Activated CD4-positive, alpha-beta T cell treated with anti-CD3 and anti-CD28 coated beads, Interleukin-2, Interleukin-6, amounts not matched to agents 100 ng/mL and 50 ng/mL, durations not matched to agents 16 hours and 8 hours (primary cell): ENCODE data around the gene ACVR1.
"Not testable (repeated sequence)": the region's sequence is repeated elsewhere in the genome, so short reads cannot be mapped to it uniquely, and the experiment has no call there.

Experiments used
- DNase-seq: peaks from one replicate; pipeline ENCODE4 v3.0.0-alpha.2; 2020

The ACVR1 gene

GRCh38 chr2:157749684-157750083 lies 126.4 kb downstream of the ACVR1 start:
- DNase-seq = no peak

GRCh38 chr2:157748371-157749142 lies 127.6 kb downstream of the ACVR1 start:
- DNase-seq = no peak

- DNase-seq = peak; percentile 14
Observed at GRCh38 chr2:157747695-157748370, 128.3 kb downstream of the ACVR1 start.

GRCh38 chr2:157747280-157747679 lies 128.8 kb downstream of the ACVR1 start:
- DNase-seq = no peak

- no peak for DNase-seq
Observed at GRCh38 chr2:157746234-157746950, 129.7 kb downstream of the ACVR1 start.

- DNase-seq = no peak
Observed at GRCh38 chr2:157744571-157745076, 131.5 kb downstream of the ACVR1 start.

- DNase-seq = peak; percentile 63
Observed at GRCh38 chr2:157743051-157743450, 133.1 kb downstream of the ACVR1 start.

GRCh38 chr2:157741819-157742484 lies 134.2 kb downstream of the ACVR1 start:
- DNase-seq = no peak

GRCh38 chr2:157737656-157738055 lies 138.5 kb downstream of the ACVR1 start:
- DNase-seq = no peak

- no peak for DNase-seq
Observed at GRCh38 chr2:157735532-157735931, 140.6 kb downstream of the ACVR1 start.

GRCh38 chr2:157733263-157733662 lies 142.9 kb downstream of the ACVR1 start:
- DNase-seq = no peak

- DNase-seq = no peak
Observed at GRCh38 chr2:157732596-157732995, 143.5 kb downstream of the ACVR1 start.

GRCh38 chr2:157727693-157728092 lies 148.4 kb downstream of the ACVR1 start:
- DNase-seq = no peak

- no peak for DNase-seq
Observed at GRCh38 chr2:157726946-157727345, 149.2 kb downstream of the ACVR1 start.

GRCh38 chr2:157725846-157726245 lies 150.3 kb downstream of the ACVR1 start:
- no peak for DNase-seq

- no peak for DNase-seq
Observed at GRCh38 chr2:157722580-157723234, 153.4 kb downstream of the ACVR1 start.

- no peak for DNase-seq
Observed at GRCh38 chr2:157720504-157720903, 155.6 kb downstream of the ACVR1 start.

GRCh38 chr2:157704653-157705052 lies 171.5 kb downstream of the ACVR1 start:
- not testable (repeated sequence) for DNase-seq

GRCh38 chr2:157704148-157704547 lies 172.0 kb downstream of the ACVR1 start:
- not testable (repeated sequence) for DNase-seq

GRCh38 chr2:157699806-157700205 lies 176.3 kb downstream of the ACVR1 start:
- DNase-seq = no peak

- DNase-seq = no peak
Observed at GRCh38 chr2:157699009-157699408, 177.1 kb downstream of the ACVR1 start.

- no peak for DNase-seq
Observed at GRCh38 chr2:157698430-157698829, 177.7 kb downstream of the ACVR1 start.
